Testis (tissue), 2 donors: Measurements from ENCODE around the gene PTTG2.

Experiments
- CTCF ChIP-seq, 3 experiments: fragments of 450-650 bp in 2 of 3; fragments of 200-600 bp in 1 of 3; sonication (generic) in 1 of 3; IDR thresholded peaks; one replicate each; pipeline ENCODE4 v1.5.1; 2016 to 2019; ENCODE audit warnings: antibody characterized with exemption in 3 of 3, mild to moderate bottlenecking in 2 of 3, moderate library complexity in 1 of 3
- POLR2A ChIP-seq: fragments of 450-650 bp; IDR thresholded peaks from one replicate; pipeline ENCODE4 v1.6.1; 2017; ENCODE audit warnings: antibody characterized with exemption, mild to moderate bottlenecking, moderate library complexity

GRCh38 chr4:37967736-37968135 lies 7.5 kb downstream of the PTTG2 start:
- no peak for TF ChIP-seq POLR2A
- TF ChIP-seq CTCF (IDR thresholded peaks at IDR 0.05), result no peak
